GM12892 (cell line): ENCODE data around the gene SERPINI1.

Experiments
- POLR2A ChIP-seq: IDR thresholded peaks from 2 replicates; pipeline ENCODE4 v1.6.1; 2011; ENCODE audit warnings: low read depth, low read length, control low read depth
- POLR2AphosphoS5 ChIP-seq: IDR thresholded peaks from 2 replicates; pipeline ENCODE4 v1.6.1; 2011; ENCODE audit warnings: low read depth, low read length, control low read depth
- TAF1 ChIP-seq: IDR thresholded peaks from 2 replicates; pipeline ENCODE4 v1.6.1; 2011; ENCODE audit warnings: low read depth, mild to moderate bottlenecking, control low read depth, low read length, borderline replicate concordance

GRCh38 chr3:167736997-167737396 lies 1.5 kb downstream of the SERPINI1 start:
- TF ChIP-seq POLR2A: no peak
- TF ChIP-seq POLR2AphosphoS5: no peak
- no peak for TF ChIP-seq TAF1
